IMR-90 (cell line): ENCODE data around the gene MYOZ3. TPM values are rescaled to one million over a fixed set of nuclear protein-coding genes. Genes with fewer than 3 reads are reported as not detected.

Source experiments
- ATAC-seq: fragments of 200-7000 bp; cut with Tn5 transposase; 2 replicates; pipeline ENCODE4 v1.9.1; 2020; ENCODE audit warnings: low read depth, mild to moderate bottlenecking, moderate library complexity
- BruUV-seq: library from RNA; stranded (reverse); fragments of 400-500 nt; replicated peaks from 2 replicates; lab custom pipeline; 2021; lab: Mats Ljungman, UMichigan
- CTCF ChIA-PET: fragments of 300-600 bp; formaldehyde crosslinking; extraction: SDS; loops from one replicate; lab custom pipeline; 2021; ENCODE audit warnings: antibody characterized with exemption; lab: Yijun Ruan, JAX
- POLR2A ChIA-PET: fragments of 300-600 bp; sonication (Branson Sonifier 250); formaldehyde crosslinking; loops from one replicate; lab custom pipeline; 2022; ENCODE audit warnings: antibody characterized with exemption; ENCODE audit not compliant: unreplicated experiment; lab: Charles Lee
- DNase-seq: peaks from one replicate; pipeline ENCODE4 v3.0.0; 2013
- H2AFZ ChIP-seq: replicated peaks from 2 replicates; pipeline ENCODE3; 2013; ENCODE audit warnings: low read length, mild to moderate bottlenecking; ENCODE audit not compliant: poor library complexity
- H2AK5ac ChIP-seq: 2 replicates; pipeline ENCODE4 v1.6.1; 2013; ENCODE audit warnings: low read depth, low read length, inconsistent platforms
- H2AK9ac ChIP-seq: replicated peaks from 2 replicates; pipeline ENCODE3; 2013; ENCODE audit warnings: mild to moderate bottlenecking, low read depth, low read length, moderate library complexity; ENCODE audit not compliant: poor library complexity
- H2BK120ac ChIP-seq: 2 replicates; pipeline ENCODE4 v1.6.1; 2013; ENCODE audit warnings: low read depth, low read length, inconsistent platforms
- H2BK15ac ChIP-seq: 3 replicates; pipeline ENCODE4 v1.6.1; 2013; ENCODE audit warnings: low read depth, low read length, inconsistent platforms
- H2BK20ac ChIP-seq: 2 replicates; pipeline ENCODE4 v1.6.1; 2013; ENCODE audit warnings: low read depth, mild to moderate bottlenecking, inconsistent platforms, low read length, moderate library complexity
- H2BK5ac ChIP-seq: 2 replicates; pipeline ENCODE4 v1.6.1; 2013; ENCODE audit warnings: mild to moderate bottlenecking, low read depth, low read length, inconsistent platforms; ENCODE audit not compliant: poor library complexity, severe bottlenecking
- H3K14ac ChIP-seq: replicated peaks from 2 replicates; pipeline ENCODE4 v1.6.1; 2013; ENCODE audit warnings: low read depth, low read length, inconsistent platforms
- H3K18ac ChIP-seq: 2 replicates; pipeline ENCODE4 v1.6.1; 2013; ENCODE audit warnings: low read depth, low read length, control low read depth
- H3K23ac ChIP-seq: 2 replicates; pipeline ENCODE4 v1.6.1; 2013; ENCODE audit warnings: low read depth, low read length, inconsistent platforms
- H3K27ac ChIP-seq: 2 replicates; pipeline ENCODE4 v1.5.1; 2013; ENCODE audit warnings: mild to moderate bottlenecking, control low read depth, low read length; ENCODE audit not compliant: insufficient read depth
- H3K27me3 ChIP-seq: 2 replicates; pipeline ENCODE4 v1.6.1; 2013; ENCODE audit warnings: low read length; ENCODE audit not compliant: control insufficient read depth, insufficient read depth
- H3K36me3 ChIP-seq: 2 replicates; pipeline ENCODE4 v1.6.1; 2013; ENCODE audit warnings: low read length, mixed read lengths; ENCODE audit not compliant: control insufficient read depth, insufficient read depth
- H3K4ac ChIP-seq: 2 replicates; pipeline ENCODE4 v1.6.1; 2013; ENCODE audit warnings: low read depth, low read length, inconsistent platforms
- H3K4me1 ChIP-seq: 2 replicates; pipeline ENCODE4 v1.6.1; 2013; ENCODE audit warnings: low read length, mixed read lengths; ENCODE audit not compliant: control insufficient read depth, insufficient read depth
- H3K4me2 ChIP-seq: 2 replicates; pipeline ENCODE4 v1.6.1; 2013; ENCODE audit warnings: low read depth, mild to moderate bottlenecking, control low read depth, low read length, moderate library complexity
- H3K4me3 ChIP-seq: 2 replicates; pipeline ENCODE4 v1.5.1; 2013; ENCODE audit warnings: low read depth, mild to moderate bottlenecking, control low read depth, low read length, moderate library complexity; ENCODE audit not compliant: insufficient read depth
- H3K56ac ChIP-seq: 2 replicates; pipeline ENCODE4 v1.6.1; 2013; ENCODE audit warnings: low read length, inconsistent platforms; ENCODE audit not compliant: insufficient read depth; ENCODE audit errors: extremely low read depth
- H3K79me1 ChIP-seq, 2 experiments: 2 replicates each; pipeline ENCODE4 v1.6.1; 2013; ENCODE audit warnings: low read length in 2 of 2, inconsistent platforms in 1 of 2, low read depth in 1 of 2
- H3K9ac ChIP-seq: 2 replicates; pipeline ENCODE4 v1.6.1; 2013; ENCODE audit warnings: low read depth, low read length, control low read depth
- H3K9me1 ChIP-seq: 2 replicates; pipeline ENCODE4 v1.6.1; 2013; ENCODE audit warnings: low read length, inconsistent platforms; ENCODE audit not compliant: insufficient read depth
- H3K9me3 ChIP-seq: 2 replicates; pipeline ENCODE4 v1.6.1; 2013; ENCODE audit warnings: low read length; ENCODE audit not compliant: control insufficient read depth, insufficient read depth
- H4K20me1 ChIP-seq: 2 replicates; pipeline ENCODE4 v1.6.1; 2013; ENCODE audit warnings: low read length, inconsistent platforms; ENCODE audit not compliant: insufficient read depth
- H4K5ac ChIP-seq: 2 replicates; pipeline ENCODE4 v1.6.1; 2013; ENCODE audit warnings: mild to moderate bottlenecking, low read depth, low read length, control low read depth
- H4K8ac ChIP-seq, 2 experiments: 2 replicates each; pipeline ENCODE4 v1.6.1; 2013; ENCODE audit warnings: low read depth in 2 of 2, low read length in 2 of 2, control low read depth in 1 of 2, inconsistent platforms in 1 of 2
- H4K91ac ChIP-seq: 2 replicates; pipeline ENCODE4 v1.6.1; 2013; ENCODE audit warnings: low read depth, low read length, inconsistent platforms; ENCODE audit not compliant: insufficient read depth
- MAFK ChIP-seq: IDR thresholded peaks from 2 replicates; pipeline ENCODE4 v1.6.1; 2012; ENCODE audit warnings: low read depth, low read length, improper control_type of control experiment
- MXI1 ChIP-seq: IDR thresholded peaks from 2 replicates; pipeline ENCODE4 v1.6.1; 2012; ENCODE audit warnings: low read depth, mild to moderate bottlenecking, low read length, moderate library complexity, borderline replicate concordance
- NFE2L2 ChIP-seq: fragments of 150-350 bp; IDR thresholded peaks from 2 replicates; pipeline ENCODE4 v1.6.1; 2016; ENCODE audit warnings: low read depth, mild to moderate bottlenecking, low read length
- POLR2A ChIP-seq: IDR thresholded peaks from 2 replicates; pipeline ENCODE4 v1.6.1; 2012; ENCODE audit warnings: mild to moderate bottlenecking, low read depth, low read length
- SMC3 ChIP-seq: fragments of 150-350 bp; IDR thresholded peaks from 2 replicates; pipeline ENCODE4 v1.6.1; 2016; ENCODE audit warnings: low read depth, mild to moderate bottlenecking, antibody characterized with exemption, low read length, moderate library complexity
- WGBS, 2 experiments: methylation state at CpG; one replicate each; pipeline versions ENCODE4 v1.1.5 to v1.1.7; 2013; ENCODE audit warnings: missing lambda C conversion rate in 2 of 2; ENCODE audit not compliant: insufficient read length in 1 of 2; ENCODE audit errors: extremely low coverage in 2 of 2; 5-methylcytosine and 5-hydroxymethylcytosine counted together
- dilution Hi-C: fragments of 300-500 bp; cut with HindIII; formaldehyde crosslinking; loops from one replicate; pipeline ENCODE4 v1.14.3; 2018; ENCODE audit warnings: low sequenced_read_pairs; ENCODE audit not compliant: unreplicated experiment
- in situ Hi-C: fragments of 300-500 bp; cut with MboI; formaldehyde crosslinking; loops from 3 replicates; pipeline ENCODE4 v1.14.3; 2019; ENCODE audit warnings: low sequenced_read_pairs, inconsistent platforms, mixed read lengths
- intact Hi-C: fragments of 100-400 bp; cut with micrococcal nuclease; formaldehyde crosslinking; loops from 2 replicates; pipeline ENCODE4 v1.10.0; 2022
- polyA plus RNA-seq, 3 experiments: library from polyadenylated mRNA; depleted of rRNA; stranded (reverse); fragments of >200 nt; gene quantifications; 2 replicates each; pipeline ENCODE4 v1.2.3, GENCODE V29; 2012; ENCODE audit warnings: low replicate concordance in 1 of 3
- total RNA-seq: library from RNA; depleted of rRNA; stranded (reverse); fragments of >200 nt; gene quantifications from 2 replicates; pipeline ENCODE4 v1.2.3, GENCODE V29; 2012
- TF ChIP-seq, protein P1 (sequence below): fragments of 150-350 bp; IDR thresholded peaks from 2 replicates; pipeline ENCODE4 v1.6.1; 2016; ENCODE audit warnings: low read depth, mild to moderate bottlenecking, low read length, moderate library complexity, borderline replicate concordance
- TF ChIP-seq, protein P2 (sequence below): fragments of 150-350 bp; IDR thresholded peaks from 2 replicates; pipeline ENCODE4 v1.6.1; 2017; ENCODE audit warnings: mild to moderate bottlenecking, antibody characterized with exemption, low read length, low read depth

MYOZ3 gene
- total and polyA plus RNA-seq, 2 of the 4 experiments (the other 2 are of a cell fraction), result under 0.01 to 0.24 TPM

DNA sequence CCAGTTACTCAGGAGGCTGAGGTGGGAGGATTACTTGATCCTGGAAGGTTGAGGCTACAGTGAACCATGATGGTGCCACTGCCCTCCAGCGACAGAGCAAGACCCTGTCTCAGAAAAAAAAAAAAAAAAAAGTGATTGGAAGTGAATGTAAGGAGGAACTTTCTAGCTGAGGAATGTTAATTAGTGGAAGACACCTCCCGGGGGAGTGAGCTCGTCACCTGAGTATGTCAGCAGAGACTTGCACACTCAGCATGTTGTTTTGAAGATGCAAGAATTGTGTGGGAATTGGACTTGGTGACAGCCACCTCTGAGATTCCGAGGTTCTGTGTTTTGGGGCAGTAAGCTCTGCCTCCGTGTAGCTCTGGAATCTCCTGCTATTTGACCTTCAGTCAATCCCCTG lies 17.0 kb upstream of the MYOZ3 start:
- Histone ChIP-seq H3K9ac (peak overlapping the region; percentile 24; the same call in 1 of the 2 replicates), H3K4me1 (peaks cover 40% of the 10 kb centered on the region), H2AFZ (no peak overlapping the region), H4K8ac (peak overlapping the region; percentile 11 to 43; a peak in 1 of 4 replicates), H3K4me2 (peak overlapping the region; percentile 19), H3K18ac (peak overlapping the region; percentile 58), H3K4me3 (no peak overlapping the region), H2AK5ac (peak overlapping the region; percentile 65; the same call in 1 of the 2 replicates), H3K23ac (peak overlapping the region; percentile 39; the same call in 1 of the 2 replicates), H3K9me3 (no peaks in the 10 kb centered on the region), H3K79me1 (peaks cover 19 to 63% of the 10 kb centered on the region in 2 experiments), H2BK15ac (peak overlapping the region; percentile 67; the same call in 1 of the 3 replicates), H4K91ac (peak overlapping the region; percentile 60), H2BK120ac (peak overlapping the region; percentile 48), H3K14ac (peak overlapping the region; percentile 34), H3K27ac (no peak overlapping the region; the same call in 1 of the 2 replicates), H3K56ac (no peak overlapping the region), H2BK20ac (peak overlapping the region; percentile 6; the same call in 1 of the 2 replicates), H4K5ac (peak overlapping the region; percentile 17; the same call in 1 of the 2 replicates), H2AK9ac (no peak overlapping the region), H4K20me1 (peaks cover 39% of the 10 kb centered on the region), H3K9me1 (peaks cover 32% of the 10 kb centered on the region), H3K27me3 (no peaks in the 10 kb centered on the region), H3K36me3 (peaks cover 16% of the 10 kb centered on the region), H3K4ac (peak overlapping the region; percentile 52), H2BK5ac (no peak overlapping the region)
- TF ChIP-seq, protein P1, sequence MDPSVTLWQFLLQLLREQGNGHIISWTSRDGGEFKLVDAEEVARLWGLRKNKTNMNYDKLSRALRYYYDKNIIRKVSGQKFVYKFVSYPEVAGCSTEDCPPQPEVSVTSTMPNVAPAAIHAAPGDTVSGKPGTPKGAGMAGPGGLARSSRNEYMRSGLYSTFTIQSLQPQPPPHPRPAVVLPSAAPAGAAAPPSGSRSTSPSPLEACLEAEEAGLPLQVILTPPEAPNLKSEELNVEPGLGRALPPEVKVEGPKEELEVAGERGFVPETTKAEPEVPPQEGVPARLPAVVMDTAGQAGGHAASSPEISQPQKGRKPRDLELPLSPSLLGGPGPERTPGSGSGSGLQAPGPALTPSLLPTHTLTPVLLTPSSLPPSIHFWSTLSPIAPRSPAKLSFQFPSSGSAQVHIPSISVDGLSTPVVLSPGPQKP, result no peak
- TF ChIP-seq MXI1 (no peak), MAFK (peak; percentile 33; the same call in 1 of the 2 replicates), NFE2L2 (no peak), SMC3 (no peak), POLR2A (no peak)
- TF ChIP-seq, protein P2, sequence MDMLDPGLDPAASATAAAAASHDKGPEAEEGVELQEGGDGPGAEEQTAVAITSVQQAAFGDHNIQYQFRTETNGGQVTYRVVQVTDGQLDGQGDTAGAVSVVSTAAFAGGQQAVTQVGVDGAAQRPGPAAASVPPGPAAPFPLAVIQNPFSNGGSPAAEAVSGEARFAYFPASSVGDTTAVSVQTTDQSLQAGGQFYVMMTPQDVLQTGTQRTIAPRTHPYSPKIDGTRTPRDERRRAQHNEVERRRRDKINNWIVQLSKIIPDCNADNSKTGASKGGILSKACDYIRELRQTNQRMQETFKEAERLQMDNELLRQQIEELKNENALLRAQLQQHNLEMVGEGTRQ, result no peak
- 83% methylated on average over 4 of the region's 5 CpGs; no CpG with 5 or more reads in 1 of the 2 experiments for WGBS, 2 experiments
- ChIA-PET POLR2A (interaction anchor here (1.0 kb wide), 1 partner anchor 10 kb away, joined by 3 read pairs; no protein-coding TSS in a partner anchor), CTCF (interaction anchor here (0.6 to 1.1 kb wide), 2 partner anchors 14 to 99 kb away, joined by 3 read pairs; no protein-coding TSS in a partner anchor)
- dilution Hi-C loops (no loop called here), intact Hi-C loops (loop anchor here (5.0 kb wide), 1 partner anchor 172 kb away; no protein-coding TSS in a partner anchor), in situ Hi-C loops (no loop called here)
- ATAC-seq, result no peak
- BruUV-seq, result no TSS peak
- DNase-seq, result no peak
